Measurements from ENCODE around the gene OR5L2.

OR5L2 gene

DNA sequence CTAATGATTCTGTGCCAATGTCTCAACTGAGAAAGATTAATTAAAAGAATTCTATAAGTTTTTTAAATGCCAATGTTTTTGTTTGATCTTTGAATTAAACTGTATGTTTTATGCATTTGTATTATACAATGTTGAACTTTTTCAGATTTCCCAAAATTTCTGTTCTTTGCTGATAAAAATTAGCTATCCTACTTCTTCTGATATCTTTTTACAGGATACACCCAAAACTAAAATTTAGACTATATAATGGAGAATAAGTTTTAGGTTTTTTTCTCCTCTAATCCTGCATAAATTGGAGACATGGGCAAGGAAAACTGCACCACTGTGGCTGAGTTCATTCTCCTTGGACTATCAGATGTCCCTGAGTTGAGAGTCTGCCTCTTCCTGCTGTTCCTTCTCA is at the start of gene OR5L2:
Gene OR5L2, plus strand, starts transcription at position 301 of the 400 bp plus-strand sequence. Its CDS starts 0 bp downstream, at position 301.
- H3K4me3 ChIP-seq (ENCODE audit: control insufficient read depth, low read depth, low read length): no peak within 1 kb of the TSS
- DNase-seq (ENCODE audit: low read depth): no peak
- TF ChIP-seq, protein P1, sequence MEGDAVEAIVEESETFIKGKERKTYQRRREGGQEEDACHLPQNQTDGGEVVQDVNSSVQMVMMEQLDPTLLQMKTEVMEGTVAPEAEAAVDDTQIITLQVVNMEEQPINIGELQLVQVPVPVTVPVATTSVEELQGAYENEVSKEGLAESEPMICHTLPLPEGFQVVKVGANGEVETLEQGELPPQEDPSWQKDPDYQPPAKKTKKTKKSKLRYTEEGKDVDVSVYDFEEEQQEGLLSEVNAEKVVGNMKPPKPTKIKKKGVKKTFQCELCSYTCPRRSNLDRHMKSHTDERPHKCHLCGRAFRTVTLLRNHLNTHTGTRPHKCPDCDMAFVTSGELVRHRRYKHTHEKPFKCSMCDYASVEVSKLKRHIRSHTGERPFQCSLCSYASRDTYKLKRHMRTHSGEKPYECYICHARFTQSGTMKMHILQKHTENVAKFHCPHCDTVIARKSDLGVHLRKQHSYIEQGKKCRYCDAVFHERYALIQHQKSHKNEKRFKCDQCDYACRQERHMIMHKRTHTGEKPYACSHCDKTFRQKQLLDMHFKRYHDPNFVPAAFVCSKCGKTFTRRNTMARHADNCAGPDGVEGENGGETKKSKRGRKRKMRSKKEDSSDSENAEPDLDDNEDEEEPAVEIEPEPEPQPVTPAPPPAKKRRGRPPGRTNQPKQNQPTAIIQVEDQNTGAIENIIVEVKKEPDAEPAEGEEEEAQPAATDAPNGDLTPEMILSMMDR (IDR thresholded peaks at IDR 0.05; ENCODE audit: control insufficient read depth, insufficient read depth, low read depth, low read length, missing control alignments): no peak

DNA sequence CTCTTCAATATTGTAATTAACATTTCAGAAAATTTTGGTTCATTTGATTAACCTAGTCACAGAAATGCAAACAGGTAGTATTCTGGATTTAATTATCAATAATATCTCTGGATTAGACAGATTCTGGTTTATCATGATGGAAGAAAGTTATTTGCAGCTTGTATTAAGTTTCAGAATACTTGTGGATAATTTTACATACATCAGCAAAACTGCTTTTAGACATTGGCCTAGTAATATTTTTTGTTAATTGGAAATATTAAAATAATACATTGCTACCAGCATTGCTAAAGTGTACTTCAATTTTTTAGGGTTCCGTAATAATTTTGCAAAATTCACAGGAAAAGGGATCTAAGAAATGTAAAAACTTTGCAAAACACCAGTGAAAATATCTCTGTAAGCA is 35.4 kb upstream of the OR5L2 start:
- H3K4me3 ChIP-seq (ENCODE audit: control insufficient read depth, low read depth, low read length): no peak overlapping the region
- no peak for DNase-seq (ENCODE audit: low read depth)
- TF ChIP-seq, protein P1 (IDR thresholded peaks at IDR 0.05; ENCODE audit: control insufficient read depth, insufficient read depth, low read depth, low read length, missing control alignments): no peak

DNA sequence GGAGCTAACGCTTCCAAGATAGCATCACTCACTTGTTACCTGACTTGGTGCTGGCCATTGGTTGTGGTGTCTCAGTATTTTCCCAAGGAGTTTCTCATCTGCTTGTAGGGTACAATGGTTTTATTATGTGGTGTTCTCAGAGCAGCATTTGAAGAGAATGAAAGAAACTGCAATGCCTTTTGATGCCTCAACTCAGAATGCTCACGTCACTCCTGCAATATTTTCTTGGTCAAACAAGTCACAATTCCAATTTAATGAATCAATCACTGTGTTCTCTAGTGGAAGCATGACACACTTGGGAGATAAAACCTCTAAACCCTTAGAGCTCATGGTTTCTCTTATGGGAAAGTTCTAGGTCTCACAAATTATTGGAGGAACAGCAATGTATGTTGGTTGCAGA is 33.7 kb upstream of the OR5L2 start:
- DNase-seq (ENCODE audit: low read depth): no peak
- TF ChIP-seq, protein P1 (IDR thresholded peaks at IDR 0.05; ENCODE audit: control insufficient read depth, insufficient read depth, low read depth, low read length, missing control alignments): no peak
- H3K4me3 ChIP-seq (ENCODE audit: control insufficient read depth, low read depth, low read length): no peak overlapping the region

DNA sequence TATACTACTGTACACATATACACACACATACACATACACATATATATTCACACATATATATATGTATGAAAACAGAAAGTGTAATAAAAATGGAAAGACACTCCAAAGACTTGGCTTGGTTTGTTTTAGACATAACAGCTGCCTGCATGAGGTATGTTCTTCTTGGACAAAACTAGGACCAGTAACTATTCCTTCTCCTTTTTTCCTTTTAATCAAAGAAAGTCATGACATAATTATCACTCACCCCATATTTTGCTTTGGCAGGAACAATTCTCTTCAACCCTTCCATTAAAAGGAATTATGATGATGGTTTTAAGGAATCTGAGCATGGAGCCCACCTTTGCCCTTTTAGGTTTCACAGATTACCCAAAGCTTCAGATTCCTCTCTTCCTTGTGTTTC is 31.8 kb upstream of the OR5L2 start, which contains the start of gene OR5D14:
Gene OR5D14, plus strand, starts transcription at position 301 of the 400 bp plus-strand sequence. Its CDS starts 0 bp downstream, at position 301.
- H3K4me3 ChIP-seq (ENCODE audit: control insufficient read depth, low read depth, low read length): no peak within 1 kb of the TSS
- TF ChIP-seq, protein P1 (IDR thresholded peaks at IDR 0.05; ENCODE audit: control insufficient read depth, insufficient read depth, low read depth, low read length, missing control alignments): no peak
- no peak for DNase-seq (ENCODE audit: low read depth)

DNA sequence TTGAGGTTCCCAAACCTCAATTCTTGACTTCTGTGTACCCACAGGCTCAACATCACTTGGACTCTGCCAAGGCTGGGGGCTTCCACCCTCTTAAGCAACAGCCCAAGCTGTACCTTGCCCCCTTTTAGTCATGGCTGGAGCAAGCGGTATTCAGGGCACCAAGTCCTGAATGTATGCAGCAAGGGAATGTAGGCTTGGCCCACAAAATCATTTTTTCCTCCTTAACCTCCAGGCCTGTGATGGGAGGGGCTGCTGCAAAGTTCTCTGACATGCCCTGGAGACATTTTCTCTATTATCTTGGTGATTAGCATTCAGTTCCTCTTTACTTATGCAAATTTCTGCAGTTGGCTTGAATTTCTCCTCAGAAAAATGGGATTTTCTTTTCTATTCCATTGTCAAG is 20.8 kb upstream of the OR5L2 start:
- TF ChIP-seq, protein P1 (IDR thresholded peaks at IDR 0.05; ENCODE audit: control insufficient read depth, insufficient read depth, low read depth, low read length, missing control alignments): no peak
- DNase-seq (ENCODE audit: low read depth): no peak
- no peak overlapping the region for H3K4me3 ChIP-seq (ENCODE audit: control insufficient read depth, low read depth, low read length)

DNA sequence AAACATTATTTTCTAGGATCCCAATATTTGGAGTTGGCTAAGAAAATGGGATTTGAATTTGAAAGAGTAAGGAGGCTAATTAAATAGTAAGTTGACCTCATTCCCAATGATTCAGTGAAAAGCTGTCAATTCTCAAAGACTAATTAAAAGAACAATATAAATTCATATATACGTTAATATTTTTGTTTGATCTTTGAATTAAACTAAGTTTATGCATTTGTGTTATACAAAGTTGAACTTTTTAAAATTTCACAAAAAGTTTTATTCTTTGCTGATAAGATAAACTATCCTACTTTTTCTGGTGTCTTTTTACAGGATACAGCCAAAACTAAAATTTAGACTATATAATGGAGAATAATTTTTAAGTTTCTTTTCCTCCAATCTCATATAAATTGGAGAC is 16.0 kb upstream of the OR5L2 start, which contains the start of gene OR5L1:
Gene OR5L1, plus strand, starts transcription at position 301 of the 400 bp plus-strand sequence. CDS start 100 bp downstream, outside the sequence.
- TF ChIP-seq, protein P1 (IDR thresholded peaks at IDR 0.05; ENCODE audit: control insufficient read depth, insufficient read depth, low read depth, low read length, missing control alignments): no peak
- no peak within 1 kb of the TSS for H3K4me3 ChIP-seq (ENCODE audit: control insufficient read depth, low read depth, low read length)
- DNase-seq (ENCODE audit: low read depth): no peak

DNA sequence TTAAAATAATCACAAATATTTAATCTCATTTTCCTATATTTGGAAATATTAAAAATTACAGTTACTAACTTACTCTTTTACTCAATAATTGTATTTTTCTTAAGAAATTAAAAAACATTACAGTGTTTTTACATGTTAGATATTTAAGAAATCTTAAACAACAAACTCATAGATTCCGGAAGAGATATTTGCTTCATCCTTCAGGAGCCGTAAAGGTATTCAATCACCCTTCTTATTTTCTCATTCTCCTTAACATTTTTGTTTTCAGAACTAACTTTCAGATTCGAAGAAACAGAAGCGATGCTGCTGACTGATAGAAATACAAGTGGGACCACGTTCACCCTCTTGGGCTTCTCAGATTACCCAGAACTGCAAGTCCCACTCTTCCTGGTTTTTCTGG is 7.7 kb upstream of the OR5L2 start, which contains the start of gene OR5D18:
Gene OR5D18, plus strand, starts transcription at position 301 of the 400 bp plus-strand sequence. Its CDS starts 0 bp downstream, at position 301.
- H3K4me3 ChIP-seq (ENCODE audit: control insufficient read depth, low read depth, low read length): no peak within 1 kb of the TSS
- DNase-seq (ENCODE audit: low read depth): no peak
- TF ChIP-seq, protein P1 (IDR thresholded peaks at IDR 0.05; ENCODE audit: control insufficient read depth, insufficient read depth, low read depth, low read length, missing control alignments): no peak

All from AG09309 (cell line).